DMS79 (cell line): ENCODE results near the gene DAAM1.

Source experiments
- DNase-seq: peaks from one replicate; lab custom pipeline; 2025; lab: John Stamatoyannopoulos, UW

DAAM1 gene

GRCh38 chr14:59188461-59189090, at the start of gene DAAM1:
DAAM1 (plus strand) TSS chr14:59188667; CDS start chr14:59263478, 74,811 bp downstream.
- peak; percentile 100 for DNase-seq

GRCh38 chr14:59139324-59139723, 49.1 kb upstream of the DAAM1 start:
- no peak for DNase-seq

GRCh38 chr14:59140106-59140843, 48.2 kb upstream of the DAAM1 start:
- no peak for DNase-seq

- no peak for DNase-seq
These were observed 42.0 kb upstream of the DAAM1 start for GRCh38 chr14:59146484-59146883.

- DNase-seq = no peak
These were observed 41.5 kb upstream of the DAAM1 start for GRCh38 chr14:59147007-59147406.

GRCh38 chr14:59148334-59148900, 40.0 kb upstream of the DAAM1 start:
- no peak for DNase-seq

GRCh38 chr14:59150990-59151389, 37.5 kb upstream of the DAAM1 start:
- no peak for DNase-seq

GRCh38 chr14:59154373-59154772, 34.1 kb upstream of the DAAM1 start:
- DNase-seq = no peak

GRCh38 chr14:59155886-59156285, 32.6 kb upstream of the DAAM1 start:
- no peak for DNase-seq

- peak; percentile 94 for DNase-seq
These were observed 29.3 kb upstream of the DAAM1 start for GRCh38 chr14:59159169-59159568.

GRCh38 chr14:59160506-59160905, 28.0 kb upstream of the DAAM1 start:
- DNase-seq = no peak

- DNase-seq = no peak
These were observed 26.8 kb upstream of the DAAM1 start for GRCh38 chr14:59161561-59162175.

- no peak for DNase-seq
These were observed 22.2 kb upstream of the DAAM1 start for GRCh38 chr14:59166258-59166657.

- no peak for DNase-seq
These were observed 13.1 kb upstream of the DAAM1 start for GRCh38 chr14:59175404-59175803.

- no peak for DNase-seq
These were observed 11.7 kb upstream of the DAAM1 start for GRCh38 chr14:59176765-59177164.

GRCh38 chr14:59177262-59177661, 11.2 kb upstream of the DAAM1 start:
- DNase-seq = no peak

- no peak for DNase-seq
These were observed 6.7 kb upstream of the DAAM1 start for GRCh38 chr14:59181791-59182190.

- no peak for DNase-seq
These were observed 5.8 kb upstream of the DAAM1 start for GRCh38 chr14:59182641-59183040.

- DNase-seq = no peak
These were observed 5.3 kb upstream of the DAAM1 start for GRCh38 chr14:59183150-59183549.

- DNase-seq = no peak
These were observed 4.1 kb upstream of the DAAM1 start for GRCh38 chr14:59184396-59184795.

GRCh38 chr14:59185676-59186075, 2.8 kb upstream of the DAAM1 start:
- DNase-seq = no peak

- DNase-seq = no peak
These were observed 2.2 kb upstream of the DAAM1 start for GRCh38 chr14:59186306-59186705.

- DNase-seq = no peak
These were observed 1.3 kb upstream of the DAAM1 start for GRCh38 chr14:59187118-59187517.
